Neuronal stem cell (in vitro differentiated cells): Measurements from ENCODE around the gene DROSHA. TPM values are rescaled to one million over a fixed set of nuclear protein-coding genes. Genes with fewer than 3 reads are reported as not detected.

Experiments used
- DNase-seq: peaks from one replicate; pipeline ENCODE4 v3.0.0-alpha.2; 2013; ENCODE audit warnings: low spot score
- H2AFZ ChIP-seq: one replicate; pipeline ENCODE4 v1.6.1; 2013; ENCODE audit warnings: mild to moderate bottlenecking, low read length, inconsistent platforms
- H2AK5ac ChIP-seq: 2 replicates; pipeline ENCODE4 v1.6.1; 2013; ENCODE audit warnings: low read depth, mild to moderate bottlenecking, inconsistent platforms, low read length, moderate library complexity, mixed read lengths
- H2BK120ac ChIP-seq: 2 replicates; pipeline ENCODE4 v1.6.1; 2013; ENCODE audit warnings: low read depth, mild to moderate bottlenecking, inconsistent platforms, low read length, moderate library complexity, mixed read lengths
- H2BK12ac ChIP-seq: one replicate; pipeline ENCODE4 v1.6.1; 2013; ENCODE audit warnings: low read length, inconsistent platforms
- H2BK15ac ChIP-seq: 2 replicates; pipeline ENCODE4 v1.6.1; 2013; ENCODE audit warnings: mild to moderate bottlenecking, low read length, inconsistent platforms, mixed read lengths
- H2BK5ac ChIP-seq: one replicate; pipeline ENCODE4 v1.6.1; 2013; ENCODE audit warnings: inconsistent platforms, mild to moderate bottlenecking, low read length, moderate library complexity
- H3K14ac ChIP-seq: one replicate; pipeline ENCODE4 v1.6.1; 2013; ENCODE audit warnings: low read length, inconsistent platforms
- H3K18ac ChIP-seq: 2 replicates; pipeline ENCODE4 v1.6.1; 2013; ENCODE audit warnings: low read length, inconsistent platforms
- H3K23ac ChIP-seq: 2 replicates; pipeline ENCODE4 v1.6.1; 2013; ENCODE audit warnings: low read depth, mild to moderate bottlenecking, mixed read lengths, low read length, inconsistent platforms; ENCODE audit not compliant: poor library complexity
- H3K27ac ChIP-seq: replicated peaks from 3 replicates; pipeline ENCODE4 v1.5.1; 2013; ENCODE audit warnings: low read length, inconsistent platforms
- H3K27me3 ChIP-seq, 3 experiments: 2 replicates each; pipeline ENCODE4 v1.6.1; 2013; ENCODE audit warnings: low read length in 3 of 3, mild to moderate bottlenecking in 2 of 3, inconsistent platforms in 1 of 3, low read depth in 1 of 3, mixed read lengths in 1 of 3, moderate library complexity in 1 of 3; ENCODE audit not compliant: control insufficient read depth in 3 of 3, insufficient read depth in 3 of 3
- H3K36me3 ChIP-seq, 2 donors: replicated peaks in 1 of 2; 2 replicates each; pipeline ENCODE4 v1.6.1; 2013; ENCODE audit warnings: low read length in 2 of 2; ENCODE audit not compliant: control insufficient read depth in 2 of 2, insufficient read depth in 2 of 2
- H3K4ac ChIP-seq: 2 replicates; pipeline ENCODE4 v1.6.1; 2013; ENCODE audit warnings: inconsistent platforms, mild to moderate bottlenecking, low read length, moderate library complexity
- H3K4me1 ChIP-seq, 2 donors: 1 replicate in 1 of 2; 2 replicates in 1 of 2; pipeline ENCODE4 v1.6.1; 2013; ENCODE audit warnings: low read length in 2 of 2, low read depth in 1 of 2; ENCODE audit not compliant: control insufficient read depth in 2 of 2, insufficient read depth in 1 of 2
- H3K4me2 ChIP-seq: one replicate; pipeline ENCODE4 v1.6.1; 2013; ENCODE audit warnings: mild to moderate bottlenecking, low read length, inconsistent platforms; ENCODE audit not compliant: insufficient read depth, poor library complexity, severe bottlenecking
- H3K4me3 ChIP-seq, 2 donors: 2 replicates each; pipeline ENCODE4 v1.5.1; 2013; ENCODE audit warnings: low read length in 2 of 2, mild to moderate bottlenecking in 2 of 2, inconsistent platforms in 1 of 2, moderate library complexity in 1 of 2
- H3K79me1 ChIP-seq: one replicate; pipeline ENCODE4 v1.6.1; 2013; ENCODE audit warnings: low read depth, mild to moderate bottlenecking, inconsistent platforms, low read length, moderate library complexity
- H3K9ac ChIP-seq: one replicate; pipeline ENCODE4 v1.6.1; 2013; ENCODE audit warnings: mild to moderate bottlenecking, low read depth, low read length, inconsistent platforms; ENCODE audit not compliant: poor library complexity
- H3K9me3 ChIP-seq, 2 donors: replicated peaks in 1 of 2; 2 replicates each; pipeline versions ENCODE3 to v1.6.1; 2013; ENCODE audit warnings: low read length in 2 of 2, mild to moderate bottlenecking in 2 of 2, inconsistent platforms in 1 of 2, low read depth in 1 of 2, mixed read lengths in 1 of 2, moderate library complexity in 1 of 2; ENCODE audit not compliant: control insufficient read depth in 2 of 2, insufficient read depth in 1 of 2
- H4K8ac ChIP-seq: one replicate; pipeline ENCODE4 v1.6.1; 2013; ENCODE audit warnings: low read depth, mild to moderate bottlenecking, inconsistent platforms, low read length, moderate library complexity
- H4K91ac ChIP-seq: one replicate; pipeline ENCODE4 v1.6.1; 2013; ENCODE audit warnings: low read length, low read depth, mild to moderate bottlenecking, inconsistent platforms; ENCODE audit not compliant: poor library complexity
- WGBS, 2 donors: extraction: QIAGEN DNeasy Blood & Tissue Kit; methylation state at CpG; one replicate each; pipeline ENCODE4 v1.1.7; 2013; ENCODE audit warnings: missing lambda C conversion rate in 2 of 2, mixed read lengths in 1 of 2; ENCODE audit not compliant: insufficient read length in 2 of 2, insufficient replicate concordance in 1 of 2; ENCODE audit errors: extremely low coverage in 2 of 2; 5-methylcytosine and 5-hydroxymethylcytosine counted together
- polyA plus RNA-seq, 2 experiments: library from polyadenylated mRNA; stranded (reverse); fragments of 200-250 nt; gene quantifications; one replicate each; pipeline ENCODE4 v1.2.3, GENCODE V29; 2013

DROSHA gene
- 105 TPM for polyA plus RNA-seq (2013, experiment 1 of 2)
- 102 TPM for polyA plus RNA-seq (2013, experiment 2 of 2)

- no peak within 1 kb of the TSS for H3K4ac ChIP-seq
- no CpG with 5 or more reads among the region's 52 CpGs for WGBS, 2 donors
- no peak within 1 kb of the TSS for H2BK15ac ChIP-seq
- no peak within 1 kb of the TSS for H4K8ac ChIP-seq
- no peak within 1 kb of the TSS for H4K91ac ChIP-seq
- peak within 1 kb of the TSS; percentile 66 for H3K27ac ChIP-seq
- peaks cover 2% of the 10 kb centered on the region for H3K79me1 ChIP-seq
- peaks cover 22 to 69% of the 10 kb centered on the region in 2 donors for H3K36me3 ChIP-seq
- H3K4me2 ChIP-seq = peak within 1 kb of the TSS; percentile 88
- H3K18ac ChIP-seq = peak within 1 kb of the TSS; percentile 86
- no peaks in the 10 kb centered on the region for H3K27me3 ChIP-seq
- peak within 1 kb of the TSS; percentile 86 for H2AFZ ChIP-seq
- no peak within 1 kb of the TSS for H2BK12ac ChIP-seq
- peak within 1 kb of the TSS; percentile 88 to 97 for H3K4me3 ChIP-seq
- no peak within 1 kb of the TSS for H2BK5ac ChIP-seq
- DNase-seq = peak; percentile 92
- H3K9ac ChIP-seq = peak within 1 kb of the TSS; percentile 98
- peak within 1 kb of the TSS; percentile 76 for H3K23ac ChIP-seq
- H3K14ac ChIP-seq = peak within 1 kb of the TSS; percentile 95
- H3K4me1 ChIP-seq = peaks cover 6 to 10% of the 10 kb centered on the region in 2 donors
- H3K9me3 ChIP-seq = no peaks in the 10 kb centered on the region
- no peak within 1 kb of the TSS for H2AK5ac ChIP-seq
- H2BK120ac ChIP-seq = no peak within 1 kb of the TSS
These were observed at the start of gene DROSHA, which contains the start of gene C5orf22 for GRCh38 chr5:31531888-31532547. TSS of gene DROSHA (minus strand) at chr5:31532093. CDS start at chr5:31529059, 3,034 bp downstream. TSS of gene C5orf22 (plus strand) at chr5:31532301. CDS start at chr5:31532393, 92 bp downstream.

- Histone ChIP-seq H3K4me3 (no peak overlapping the region), H3K36me3 (no peaks in the 10 kb centered on the region), H3K9me3 (no peaks in the 10 kb centered on the region)
These were observed 47.7 kb upstream of the DROSHA start for GRCh38 chr5:31579558-31579957.

DNA sequence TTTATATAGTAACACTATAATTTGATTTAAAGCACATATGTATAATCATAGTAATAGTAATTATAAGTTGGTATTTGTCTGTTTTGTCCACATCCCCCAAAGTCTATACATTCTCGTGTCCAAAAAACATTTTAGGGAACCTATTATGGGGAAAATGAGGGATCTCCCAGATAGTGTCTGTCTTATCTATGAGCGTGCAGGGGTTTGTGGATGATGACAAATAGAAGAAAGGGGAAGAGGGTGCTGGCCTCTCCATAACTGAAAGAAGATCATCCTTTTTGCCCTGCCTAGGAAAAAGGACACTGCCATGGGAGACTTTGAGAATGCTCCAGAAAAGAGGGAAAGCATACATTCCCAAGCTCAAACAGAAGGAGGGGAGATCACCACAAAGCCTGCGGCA lies 45.5 kb upstream of the DROSHA start:
- Histone ChIP-seq H4K8ac (no peak overlapping the region), H3K9ac (no peak overlapping the region), H3K9me3 (no peaks in the 10 kb centered on the region), H3K27ac (no peak overlapping the region), H3K27me3 (no peaks in the 10 kb centered on the region), H4K91ac (no peak overlapping the region), H3K14ac (no peak overlapping the region), H3K79me1 (no peaks in the 10 kb centered on the region), H3K4me2 (no peak overlapping the region), H3K18ac (no peak overlapping the region), H3K4ac (no peak overlapping the region), H3K4me1 (no peaks in the 10 kb centered on the region), H2AFZ (no peak overlapping the region), H3K23ac (no peak overlapping the region), H2AK5ac (no peak overlapping the region), H3K36me3 (no peaks in the 10 kb centered on the region), H3K4me3 (no peak overlapping the region), H2BK5ac (no peak overlapping the region), H2BK12ac (no peak overlapping the region), H2BK15ac (no peak overlapping the region), H2BK120ac (no peak overlapping the region)
- no peak for DNase-seq
- no CpG with 5 or more reads among the region's 3 CpGs for WGBS, 2 donors

More at GRCh38 chr5:31579558-31579957, 47.7 kb upstream of the DROSHA start:
- no peak overlapping the region for H3K4ac ChIP-seq
- H2AK5ac ChIP-seq = no peak overlapping the region
- no peak overlapping the region for H3K9ac ChIP-seq
- H2BK120ac ChIP-seq = no peak overlapping the region
- H2BK12ac ChIP-seq = no peak overlapping the region
- no peak overlapping the region for H2AFZ ChIP-seq
- H2BK5ac ChIP-seq = no peak overlapping the region
- no peak overlapping the region for H3K4me2 ChIP-seq
- no peak overlapping the region for H3K23ac ChIP-seq
- DNase-seq = no peak
- no peak overlapping the region for H3K14ac ChIP-seq
- H4K91ac ChIP-seq = no peak overlapping the region
- H4K8ac ChIP-seq = no peak overlapping the region
- no peak overlapping the region for H3K27ac ChIP-seq
- no peaks in the 10 kb centered on the region for H3K4me1 ChIP-seq
- no peaks in the 10 kb centered on the region for H3K27me3 ChIP-seq
- no peaks in the 10 kb centered on the region for H3K79me1 ChIP-seq
- H3K18ac ChIP-seq = no peak overlapping the region
- no peak overlapping the region for H2BK15ac ChIP-seq
- WGBS, 2 donors = no CpG with 5 or more reads among the region's 2 CpGs

- Histone ChIP-seq H3K9me3 (no peaks in the 10 kb centered on the region), H2AK5ac (no peak overlapping the region), H3K9ac (no peak overlapping the region), H2BK12ac (no peak overlapping the region), H3K14ac (no peak overlapping the region), H2BK5ac (no peak overlapping the region), H3K4me1 (no peaks in the 10 kb centered on the region), H3K4ac (no peak overlapping the region), H2BK120ac (no peak overlapping the region), H2AFZ (no peak overlapping the region), H2BK15ac (no peak overlapping the region), H3K4me3 (no peak overlapping the region), H4K91ac (no peak overlapping the region), H3K23ac (no peak overlapping the region), H4K8ac (no peak overlapping the region), H3K27ac (no peak overlapping the region), H3K4me2 (no peak overlapping the region), H3K79me1 (no peaks in the 10 kb centered on the region), H3K18ac (no peak overlapping the region), H3K36me3 (no peaks in the 10 kb centered on the region), H3K27me3 (no peaks in the 10 kb centered on the region)
- no CpG with 5 or more reads among the region's 4 CpGs for WGBS, 2 donors
- DNase-seq = no peak
These were observed 42.9 kb upstream of the DROSHA start for GRCh38 chr5:31574772-31575171.
